GM21381 (cell line): Measurements from ENCODE around the gene ARHGEF7.

Experiments used
- ATAC-seq: cut with Tn5 transposase; IDR thresholded peaks from one replicate; pipeline ENCODE4 v1.9.1; 2021; ENCODE audit warnings: mild to moderate bottlenecking, moderate library complexity; ENCODE audit not compliant: unreplicated experiment

ARHGEF7 gene

DNA sequence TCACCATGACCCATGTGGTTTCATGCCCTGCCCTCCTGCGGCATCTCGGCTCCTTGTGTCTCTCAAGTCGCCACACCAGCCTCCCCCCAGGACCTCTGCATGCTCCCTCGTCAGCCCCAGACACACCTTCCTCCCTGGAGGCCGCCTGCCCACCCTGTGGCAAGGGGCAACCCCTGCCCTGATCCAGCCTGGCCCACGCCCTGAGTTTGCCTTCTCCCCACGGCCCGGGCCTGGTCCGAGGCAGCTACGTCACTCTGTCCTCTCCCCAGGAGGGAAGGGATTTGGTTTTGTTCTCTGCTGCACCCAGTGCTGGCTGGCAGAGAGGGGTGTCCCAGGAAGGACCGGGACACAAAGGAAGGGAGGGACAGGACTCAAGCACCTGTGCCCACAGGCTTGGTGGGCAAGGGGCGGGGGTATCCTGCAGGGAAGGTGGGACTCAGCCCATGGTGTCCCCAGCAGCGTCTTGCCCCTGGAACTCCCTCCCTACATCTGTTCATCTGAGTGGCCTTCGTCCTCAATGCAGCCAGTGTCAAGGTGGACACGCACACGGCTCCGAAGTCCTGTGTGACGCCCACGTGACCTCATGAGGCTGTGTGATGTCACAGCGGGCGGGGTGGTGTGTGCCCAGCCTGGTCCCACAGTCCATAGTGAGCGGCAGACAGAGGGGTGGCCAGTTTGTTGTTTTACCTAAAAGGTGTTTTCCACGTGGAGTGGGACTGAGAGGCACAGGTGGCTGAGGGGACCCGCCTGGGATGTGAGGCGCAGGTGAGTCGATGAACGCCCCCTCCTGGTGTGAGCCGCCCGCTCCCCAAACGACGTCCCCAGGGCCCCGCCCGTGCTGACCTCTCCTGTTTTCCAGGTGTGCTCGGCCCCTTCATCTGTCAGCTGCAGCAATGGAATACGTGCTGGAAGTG is 205.1 kb downstream of the ARHGEF7 start, which contains the start of gene TEX29:
TEX29 (plus strand) TSS at position 645 of the 914 bp plus-strand sequence; CDS start at position 894, 249 bp downstream.
- ATAC-seq, result no peak

DNA sequence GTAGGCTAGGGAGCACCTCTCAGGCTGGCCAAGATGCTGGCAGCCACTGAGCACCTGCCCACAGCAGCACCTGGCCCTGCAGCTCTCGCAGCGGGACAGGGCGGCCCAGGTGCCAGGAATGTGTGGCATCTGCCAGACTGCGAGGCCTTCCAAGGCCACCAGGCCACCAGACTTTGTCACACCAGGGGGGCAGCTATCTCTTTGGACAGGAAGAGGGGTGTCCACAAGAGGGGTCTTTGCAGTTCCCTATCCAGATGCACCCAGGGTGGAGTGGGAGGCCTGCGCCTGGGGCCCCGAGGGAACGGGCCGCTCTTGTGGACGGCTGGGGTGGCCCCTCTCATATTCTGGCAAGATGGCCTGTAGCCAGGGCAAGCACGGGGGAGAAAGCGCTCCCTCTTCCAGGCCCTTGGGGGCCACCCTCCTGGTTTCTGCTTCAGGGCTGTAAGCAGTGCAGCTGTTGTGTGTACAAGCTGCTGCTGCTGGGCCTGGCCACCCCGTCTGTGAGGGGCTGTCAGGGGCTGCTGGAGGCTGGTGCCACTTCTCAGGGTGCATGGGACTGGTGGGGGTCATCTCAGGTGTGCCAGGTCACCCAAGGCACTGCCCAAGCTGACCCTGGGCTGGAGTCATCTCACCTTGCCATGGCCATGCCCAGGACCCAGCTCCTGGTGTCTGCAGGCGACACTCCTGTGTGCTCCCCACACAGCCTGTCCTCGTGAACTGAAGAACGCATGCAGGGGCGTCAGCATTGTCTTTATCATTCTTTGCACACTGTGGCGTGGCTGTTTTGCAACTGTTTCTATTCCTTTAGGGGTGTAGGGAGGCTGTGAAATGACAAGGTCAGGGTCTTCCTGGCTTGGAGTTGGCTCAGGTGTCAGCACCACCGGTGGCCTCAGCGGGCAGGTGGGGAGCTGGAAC is 207.1 kb downstream of the ARHGEF7 start:
- no peak for ATAC-seq

DNA sequence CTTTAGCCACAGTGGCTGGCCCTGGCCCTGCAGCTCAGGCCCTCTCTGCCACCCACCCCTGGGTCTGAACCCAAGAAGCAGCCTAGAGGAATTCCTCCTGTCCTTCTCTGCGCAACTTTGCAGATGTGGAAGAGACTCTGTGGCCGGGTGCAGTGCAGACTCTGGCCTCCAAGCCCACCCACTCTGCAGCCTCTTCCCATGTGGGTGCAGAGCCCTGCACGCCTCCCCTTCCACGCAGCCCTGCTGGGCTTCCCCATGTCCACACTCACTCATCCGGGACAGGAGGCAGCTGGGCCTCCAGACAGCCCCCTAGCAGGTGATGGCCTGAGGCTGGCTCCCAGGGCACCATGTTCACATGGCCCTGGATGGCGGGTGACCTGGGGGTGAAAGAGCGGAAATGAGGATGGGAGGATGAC is 207.8 kb downstream of the ARHGEF7 start:
- no peak for ATAC-seq

DNA sequence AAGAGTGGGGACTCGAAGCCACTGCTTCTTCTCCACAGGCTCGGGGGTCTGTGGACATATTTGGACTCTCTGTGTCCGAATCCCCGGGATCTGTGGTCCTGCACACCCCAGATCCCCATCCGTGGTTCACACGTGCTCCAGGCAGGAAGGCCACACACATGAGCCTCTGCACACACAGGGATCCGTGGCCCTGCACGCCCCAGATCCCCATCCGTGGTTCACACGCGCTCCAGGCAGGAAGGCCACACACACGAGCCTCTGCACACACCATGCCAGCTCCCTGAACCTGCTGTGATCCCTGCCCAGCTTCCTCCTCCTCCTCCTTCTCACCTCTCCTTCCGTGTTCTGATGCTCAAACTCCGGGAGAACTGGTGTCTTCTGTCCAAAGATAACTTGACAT is 208.4 kb downstream of the ARHGEF7 start:
- ATAC-seq, result no peak

DNA sequence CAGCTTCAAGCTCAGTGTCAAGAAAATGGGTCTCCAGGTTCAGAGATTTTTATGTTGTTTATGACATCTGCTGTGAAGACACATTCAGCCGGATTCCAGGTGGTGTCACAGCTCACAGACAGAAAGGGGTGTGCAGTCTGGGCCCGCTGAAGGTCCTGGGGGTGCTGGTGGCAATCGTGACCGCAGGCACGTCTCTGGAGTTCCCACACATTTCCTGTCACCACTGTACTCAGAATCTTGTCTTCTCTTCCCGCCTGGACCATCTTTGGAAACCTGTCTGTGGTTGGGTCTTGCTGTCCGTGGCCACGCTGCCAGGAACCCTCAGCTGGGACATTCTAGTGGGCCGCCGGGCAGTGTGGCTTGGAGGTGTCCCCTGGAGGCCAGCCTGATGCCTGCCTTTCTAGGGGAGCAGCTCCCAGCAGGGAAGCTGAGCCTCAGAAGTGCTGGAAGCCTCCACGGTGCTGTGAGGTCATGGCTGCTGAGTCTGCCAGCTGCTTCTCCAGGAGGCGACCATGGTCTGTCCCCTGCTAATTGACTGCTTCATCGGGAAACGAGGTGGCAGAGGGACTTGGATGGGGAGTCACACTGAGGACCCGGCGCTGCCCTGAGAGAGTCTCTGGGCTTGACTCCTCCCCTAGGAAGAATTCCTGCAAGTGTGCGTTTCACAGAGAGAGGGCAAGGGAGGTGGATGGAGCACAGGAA is 209.0 kb downstream of the ARHGEF7 start:
- ATAC-seq, result no peak

- no peak for ATAC-seq
These were observed 209.6 kb downstream of the ARHGEF7 start for GRCh38 chr13:111324736-111325135.

- no peak for ATAC-seq
These were observed 210.2 kb downstream of the ARHGEF7 start for GRCh38 chr13:111325146-111325890.

DNA sequence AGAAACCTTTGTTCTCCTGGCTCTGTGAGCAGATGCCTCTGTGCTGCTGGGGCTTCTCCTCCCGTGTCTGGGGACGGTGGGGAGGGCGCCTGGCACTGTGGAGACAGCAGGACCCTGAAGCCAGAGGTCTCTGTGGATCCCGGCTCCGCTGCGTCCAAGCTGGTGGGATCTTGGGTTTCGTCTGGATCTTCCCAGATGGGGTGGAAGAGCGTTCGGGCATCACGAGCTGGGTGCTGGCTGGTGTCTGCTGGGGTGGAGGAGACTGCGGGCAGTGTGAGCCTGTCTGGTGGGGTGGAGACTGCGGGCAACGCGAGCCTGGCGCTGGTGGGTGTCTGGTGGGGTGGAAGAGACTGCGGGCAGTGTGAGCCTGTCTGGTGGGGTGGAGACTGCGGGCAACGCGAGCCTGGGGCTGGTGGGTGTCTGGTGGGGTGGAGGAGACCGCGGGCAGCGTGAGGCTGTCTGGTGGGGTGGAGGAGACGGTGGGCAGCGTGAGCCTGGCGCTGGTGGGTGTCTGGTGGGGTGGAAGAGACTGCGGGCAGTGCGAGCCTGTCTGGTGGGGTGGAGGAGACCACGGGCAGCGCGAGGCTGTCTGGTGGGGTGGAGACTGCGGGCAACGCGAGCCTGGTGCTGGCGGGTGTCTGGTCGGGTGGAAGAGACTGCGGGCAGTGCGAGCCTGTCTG is 211.0 kb downstream of the ARHGEF7 start:
- ATAC-seq, result no peak

DNA sequence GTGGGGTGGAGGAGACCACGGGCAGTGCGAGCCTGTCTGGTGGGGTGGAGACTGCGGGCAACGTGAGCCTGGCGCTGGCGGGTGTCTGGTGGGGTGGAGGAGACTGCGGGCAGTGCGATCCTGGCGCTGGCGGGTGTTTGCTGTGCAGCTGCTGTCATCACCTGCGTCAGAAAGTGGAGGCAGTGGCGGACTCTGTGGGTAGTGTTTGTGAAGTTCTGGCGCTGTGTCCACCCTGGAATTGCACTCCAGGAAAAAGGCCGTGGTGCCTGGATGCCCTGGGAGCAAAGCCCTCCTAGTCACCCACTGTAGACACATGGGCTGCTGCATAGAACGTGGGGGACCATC is 211.5 kb downstream of the ARHGEF7 start:
- ATAC-seq, result no peak

DNA sequence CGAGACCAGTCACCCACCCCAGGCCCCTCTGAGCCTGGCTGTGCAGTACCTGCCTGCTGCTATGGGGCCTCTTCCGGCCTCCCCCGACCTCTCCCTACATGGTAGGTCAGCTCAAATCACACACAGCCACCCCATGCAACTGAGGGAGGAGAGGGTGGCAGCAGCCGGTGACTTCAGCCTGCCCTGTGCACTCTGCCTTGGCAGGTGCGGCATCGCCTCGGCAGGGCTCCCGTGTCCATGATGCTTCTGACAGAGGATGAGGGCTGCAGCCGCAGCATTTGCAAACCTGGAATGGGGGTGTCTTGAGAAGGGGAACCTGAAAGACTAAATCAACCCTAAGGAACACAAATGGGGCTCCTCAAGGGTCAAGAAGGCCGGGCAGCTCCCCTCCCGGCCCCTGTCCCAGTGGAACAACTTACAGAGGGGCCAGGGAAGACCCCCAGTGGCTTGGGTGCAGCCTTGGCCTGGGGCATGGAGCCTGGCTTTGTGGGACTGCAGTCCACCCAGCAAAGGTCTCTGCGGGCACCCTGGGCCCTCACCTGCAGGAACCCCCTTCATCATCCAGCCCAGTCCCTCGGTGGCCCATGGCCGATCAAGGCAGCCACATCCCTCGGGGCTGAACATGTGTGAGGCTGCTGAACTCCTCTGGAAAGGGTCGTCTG is 212.0 kb downstream of the ARHGEF7 start:
- ATAC-seq, result no peak

DNA sequence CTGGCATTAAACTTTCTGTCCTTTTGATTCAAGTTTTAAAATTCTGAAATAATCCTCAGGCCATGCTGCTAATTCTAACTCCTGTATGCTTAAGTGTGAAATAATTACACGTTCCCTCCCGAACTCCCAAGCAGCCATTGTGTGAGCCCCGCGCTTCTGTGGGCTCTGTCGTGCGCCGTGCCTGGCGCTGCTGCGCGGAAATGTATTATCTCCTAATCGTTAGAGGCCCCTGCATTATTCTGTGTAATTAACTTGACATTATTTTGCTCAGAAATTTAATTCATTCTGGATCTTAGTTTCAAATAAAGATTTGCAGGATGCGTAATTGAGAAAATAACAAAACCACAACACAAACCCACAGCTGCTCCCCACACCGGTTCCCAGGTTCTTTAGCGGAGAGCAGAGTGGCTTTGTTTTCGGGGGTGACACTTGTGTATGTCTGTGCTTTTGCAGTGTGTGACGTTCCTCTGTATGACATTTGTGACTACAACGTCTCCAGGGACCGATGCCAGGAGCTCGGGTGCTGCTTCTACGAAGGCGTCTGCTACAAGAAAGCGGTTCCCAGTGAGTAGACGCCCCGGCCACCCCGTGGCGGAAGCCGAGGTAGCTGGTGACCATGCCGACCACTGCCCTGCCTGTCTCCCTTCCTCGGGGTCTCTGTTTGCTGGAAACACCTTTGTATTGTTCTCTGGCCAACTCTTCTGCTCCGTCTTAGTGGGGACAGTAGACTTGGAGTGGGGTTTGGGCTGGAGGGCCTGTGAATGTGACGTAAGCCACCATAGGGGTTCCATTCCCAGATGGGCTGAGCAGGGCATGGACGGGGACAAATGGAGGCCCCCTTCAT is 212.8 kb downstream of the ARHGEF7 start:
- ATAC-seq, result no peak

DNA sequence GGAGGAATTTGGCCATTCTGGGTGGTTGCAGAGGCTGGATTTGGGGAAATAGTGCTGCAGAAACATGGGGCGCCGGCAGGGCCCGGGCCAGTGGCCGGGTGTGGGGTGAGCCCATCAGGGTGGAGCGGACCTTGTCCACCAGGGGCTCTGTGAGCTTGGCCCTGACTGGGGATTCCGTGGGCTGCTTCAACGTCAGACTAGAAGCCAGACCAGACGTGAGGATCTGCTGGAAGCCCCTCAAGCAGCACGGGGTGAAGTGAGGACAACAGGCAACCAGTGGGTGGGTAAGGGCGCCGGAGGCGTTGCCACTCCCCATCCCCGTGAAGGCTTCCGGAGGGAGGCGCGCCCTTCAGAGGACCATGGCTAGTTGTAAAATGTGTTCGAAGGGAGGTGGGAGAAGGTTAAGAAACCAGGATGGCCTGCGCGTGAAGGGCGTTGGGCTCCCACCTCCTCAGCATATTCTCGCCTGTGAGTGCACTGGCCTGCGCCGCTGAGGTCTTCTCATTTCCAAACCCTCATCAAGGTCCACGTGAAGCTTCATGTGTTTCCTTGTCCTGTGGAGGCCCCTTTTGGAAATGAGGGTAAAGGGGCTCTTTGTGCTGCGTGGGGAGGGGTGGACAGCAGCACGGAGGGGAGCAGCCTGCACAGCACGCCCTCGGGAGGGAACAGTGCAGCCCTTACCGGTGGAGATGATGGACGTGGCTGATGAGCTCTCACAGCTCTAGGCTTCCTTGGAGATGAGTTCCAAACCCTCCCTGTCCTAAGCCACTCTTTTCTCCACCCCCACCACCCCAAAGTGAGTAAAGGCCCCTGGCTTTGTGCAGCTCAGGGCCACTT is 213.7 kb downstream of the ARHGEF7 start:
- ATAC-seq, result no peak

GRCh38 chr13:111329641-111330040 is 214.5 kb downstream of the ARHGEF7 start:
- no peak for ATAC-seq

- ATAC-seq, result no peak
These were observed 215.0 kb downstream of the ARHGEF7 start for GRCh38 chr13:111330066-111330610.

DNA sequence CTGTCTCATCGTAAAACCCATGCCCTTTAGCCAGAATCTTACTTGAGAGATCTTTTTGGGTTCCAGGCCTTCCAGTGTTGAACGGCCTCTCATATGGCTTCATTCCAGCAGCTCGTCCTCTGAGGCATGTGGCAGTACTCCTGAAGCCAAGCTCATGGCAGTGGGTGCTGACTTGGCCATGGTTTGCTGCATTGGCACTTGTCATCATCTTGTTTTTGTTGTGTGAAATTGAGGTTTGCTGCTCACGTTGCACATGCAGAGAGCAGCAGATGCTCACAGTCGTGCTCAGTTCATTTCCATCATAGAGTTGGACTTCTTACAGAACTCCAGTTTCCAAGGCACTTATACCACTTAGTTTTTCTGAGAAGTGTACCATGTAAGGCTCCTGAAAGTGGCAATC is 220.2 kb downstream of the ARHGEF7 start:
- ATAC-seq, result no peak

DNA sequence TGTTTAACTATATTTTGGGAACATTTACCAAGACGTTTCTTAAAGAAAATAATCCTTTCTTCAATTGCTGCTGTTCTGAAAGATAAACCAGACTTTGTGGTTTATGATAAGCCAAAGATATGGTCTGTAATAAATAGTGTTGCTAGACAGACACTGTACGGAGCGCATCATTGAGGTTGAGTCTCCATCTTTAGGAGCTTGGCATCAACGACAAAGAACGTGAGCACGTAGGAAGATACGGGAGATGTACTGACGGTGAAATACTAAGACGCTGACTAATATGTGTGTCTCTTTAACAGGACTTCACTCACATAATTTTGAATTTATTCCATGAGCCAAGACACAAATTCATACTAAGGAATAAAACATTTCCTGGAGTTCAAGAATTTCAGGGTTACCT is 221.6 kb downstream of the ARHGEF7 start:
- no peak for ATAC-seq

DNA sequence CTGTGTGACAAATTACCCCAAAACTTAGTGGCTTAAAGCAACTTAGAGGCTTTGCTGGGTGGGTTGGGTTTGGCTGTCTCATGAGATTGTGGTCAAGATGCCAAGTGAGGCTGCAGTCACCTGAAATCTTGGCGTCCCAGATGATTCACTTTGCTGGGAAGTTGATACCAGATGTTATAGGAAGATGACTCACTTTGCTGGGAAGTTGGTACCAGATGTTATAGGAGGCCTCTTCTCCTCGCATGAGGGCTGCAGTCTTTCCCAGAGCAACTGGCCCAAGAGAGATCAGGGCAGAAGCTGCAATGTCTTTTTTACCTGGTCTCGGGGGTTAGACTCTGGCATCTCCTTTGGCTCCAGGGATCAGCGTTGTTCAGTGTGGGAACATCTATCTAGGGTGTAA is 222.1 kb downstream of the ARHGEF7 start:
- no peak for ATAC-seq
